ENCODE measurements around the gene COL19A1.

GRCh38 chr6:70145178-70145577 lies 278.8 kb downstream of the COL19A1 start:
- no peak for TF ChIP-seq RFX5 (IDR thresholded peaks at IDR 0.05; ENCODE audit: low read length)
- TF ChIP-seq TCF12 (IDR thresholded peaks at IDR 0.05) = no peak
- TF ChIP-seq CTCF (IDR thresholded peaks at IDR 0.05) = no peak
- TF ChIP-seq POLR2AphosphoS5 (IDR thresholded peaks at IDR 0.05; ENCODE audit: low read depth, low read length) = no peak
- no peak for TF ChIP-seq TAF1 (IDR thresholded peaks at IDR 0.05; ENCODE audit: borderline replicate concordance, low read depth, low read length)
- no peak for TF ChIP-seq EZH2phosphoT487 (IDR thresholded peaks at IDR 0.05; ENCODE audit: borderline replicate concordance, low read depth)
- no peak for TF ChIP-seq EP300 (IDR thresholded peaks at IDR 0.05; ENCODE audit: borderline replicate concordance in 1 of 2, low read depth in 1 of 2, low read length in 1 of 2)
- no peak for TF ChIP-seq RXRA (IDR thresholded peaks at IDR 0.05; ENCODE audit: borderline replicate concordance, low read depth)
- no peak for TF ChIP-seq RAD21 (IDR thresholded peaks at IDR 0.05; ENCODE audit: low read length)
- TF ChIP-seq FOXM1 (IDR thresholded peaks at IDR 0.05; ENCODE audit: low read depth) = no peak
- TF ChIP-seq YY1 (IDR thresholded peaks at IDR 0.05; ENCODE audit: low read depth) = no peak
- no peak for TF ChIP-seq NRF1 (IDR thresholded peaks at IDR 0.05; ENCODE audit: low read depth, low read length)
- no peak for TF ChIP-seq SIN3A (IDR thresholded peaks at IDR 0.05; ENCODE audit: borderline replicate concordance, low read depth, low read length)
- TF ChIP-seq MAX (IDR thresholded peaks at IDR 0.05; ENCODE audit: low read depth) = no peak

Measured in SK-N-SH (cell line).